HG03045 (cell line): Measurements from ENCODE around the gene COQ8A.
"Not testable (repeated sequence)": the region's sequence is repeated elsewhere in the genome, so short reads cannot be mapped to it uniquely, and the experiment has no call there.

Experiments used
- ATAC-seq: cut with Tn5 transposase; IDR thresholded peaks from one replicate; pipeline ENCODE4 v1.9.1; 2021; ENCODE audit warnings: mild to moderate bottlenecking, moderate library complexity; ENCODE audit not compliant: unreplicated experiment

COQ8A gene

GRCh38 chr1:226983247-226983991 lies 43.3 kb downstream of the COQ8A start:
- ATAC-seq: no peak

- ATAC-seq: no peak
Measured at GRCh38 chr1:226983992-226984364, 43.9 kb downstream of the COQ8A start.

GRCh38 chr1:226984521-226985238 lies 44.6 kb downstream of the COQ8A start:
- no peak for ATAC-seq

- ATAC-seq: no peak
Measured at GRCh38 chr1:226985239-226985838, 45.2 kb downstream of the COQ8A start.

GRCh38 chr1:226985839-226986463 lies 45.9 kb downstream of the COQ8A start:
- ATAC-seq: no peak

GRCh38 chr1:226986496-226987178 lies 46.5 kb downstream of the COQ8A start:
- ATAC-seq: no peak

- ATAC-seq: no peak
Measured at GRCh38 chr1:226987179-226987536, 47.1 kb downstream of the COQ8A start.

GRCh38 chr1:226987623-226988333 lies 47.7 kb downstream of the COQ8A start:
- ATAC-seq: no peak

- ATAC-seq: no peak
Measured at GRCh38 chr1:226988334-226988666, 48.2 kb downstream of the COQ8A start.

- ATAC-seq: no peak
Measured at GRCh38 chr1:226989085-226989920, 49.2 kb downstream of the COQ8A start.

GRCh38 chr1:226990133-226990716 lies 50.1 kb downstream of the COQ8A start:
- no peak for ATAC-seq

GRCh38 chr1:226991920-226992319 lies 51.8 kb downstream of the COQ8A start:
- no peak for ATAC-seq

- no peak for ATAC-seq
Measured at GRCh38 chr1:226993814-226994585, 53.9 kb downstream of the COQ8A start.

GRCh38 chr1:226994586-226995364 lies 54.7 kb downstream of the COQ8A start:
- ATAC-seq: no peak

- ATAC-seq: peak; percentile 95
Measured at GRCh38 chr1:226995365-226996332, 55.6 kb downstream of the COQ8A start.

GRCh38 chr1:226999579-226999978 lies 59.5 kb downstream of the COQ8A start:
- ATAC-seq: not testable (repeated sequence)
